Small intestine (tissue), 7 donors: ENCODE data around the gene GMIP. TPM values are rescaled to one million over a fixed set of nuclear protein-coding genes. Genes with fewer than 3 reads are reported as not detected.

Experiments used
- DNase-seq, 2 donors: peaks; one replicate each; pipeline versions ENCODE4 v3.0.0 to v3.0.0-alpha.2; 2013
- FAIRE-seq: peaks from 2 replicates; lab custom pipeline; 2012; peaks lifted over from hg19 to GRCh38; lab: Jason Lieb, UNC
- H3K27ac ChIP-seq, 3 donors: one replicate each; pipeline ENCODE4 v1.5.1; 2013; ENCODE audit warnings: low read length in 2 of 3, mild to moderate bottlenecking in 2 of 3, control low read depth in 1 of 3, inconsistent platforms in 1 of 3, low read depth in 1 of 3, moderate library complexity in 1 of 3
- H3K27me3 ChIP-seq, 3 donors: one replicate each; pipeline ENCODE4 v1.6.1; 2013; ENCODE audit warnings: low read length in 3 of 3, inconsistent platforms in 1 of 3; ENCODE audit not compliant: control insufficient read depth in 3 of 3, insufficient read depth in 3 of 3
- H3K36me3 ChIP-seq, 3 donors: one replicate each; pipeline ENCODE4 v1.6.1; 2013; ENCODE audit warnings: low read length in 3 of 3, inconsistent platforms in 1 of 3, low read depth in 1 of 3, mild to moderate bottlenecking in 1 of 3, moderate library complexity in 1 of 3; ENCODE audit not compliant: control insufficient read depth in 3 of 3, insufficient read depth in 2 of 3
- H3K4me1 ChIP-seq, 3 donors: one replicate each; pipeline ENCODE4 v1.6.1; 2013; ENCODE audit warnings: low read length in 2 of 3, inconsistent platforms in 1 of 3, low read depth in 1 of 3, mild to moderate bottlenecking in 1 of 3, moderate library complexity in 1 of 3; ENCODE audit not compliant: control insufficient read depth in 3 of 3, insufficient read depth in 2 of 3
- H3K4me3 ChIP-seq, 3 donors: one replicate each; pipeline ENCODE4 v1.5.1; 2013; ENCODE audit warnings: low read length in 3 of 3, control low read depth in 1 of 3, inconsistent platforms in 1 of 3, low read depth in 1 of 3, mild to moderate bottlenecking in 1 of 3, moderate library complexity in 1 of 3
- H3K9me3 ChIP-seq, 2 donors: one replicate each; pipeline ENCODE4 v1.6.1; 2013; ENCODE audit warnings: low read depth in 1 of 2, low read length in 1 of 2; ENCODE audit not compliant: control insufficient read depth in 2 of 2, insufficient read depth in 1 of 2
- WGBS, 3 donors: extraction: QIAGEN DNeasy Blood & Tissue Kit; methylation state at CpG; one replicate each; pipeline ENCODE4 v1.1.7; 2013; 5-methylcytosine and 5-hydroxymethylcytosine counted together
- polyA plus RNA-seq, 4 donors: library from polyadenylated mRNA; stranded (reverse) in 3 of 4; unstranded in 1 of 4; fragments of 200-250 nt in 3 of 4; fragments of 120-200 nt in 1 of 4; gene quantifications; one replicate each; pipeline versions ENCODE4 v1.2.1 to v1.2.3, GENCODE V29; 2013
- donor health status: healthy with polysubstance abuse.
- donor health status: control.
- donor health status: control.
- donor health status: Bipolar disorder and iron deficiency.
- donor health status: healthy.

GMIP gene
- polyA plus RNA-seq, 4 donors, result 8.3 to 15.1 (median 12.5) TPM

DNA sequence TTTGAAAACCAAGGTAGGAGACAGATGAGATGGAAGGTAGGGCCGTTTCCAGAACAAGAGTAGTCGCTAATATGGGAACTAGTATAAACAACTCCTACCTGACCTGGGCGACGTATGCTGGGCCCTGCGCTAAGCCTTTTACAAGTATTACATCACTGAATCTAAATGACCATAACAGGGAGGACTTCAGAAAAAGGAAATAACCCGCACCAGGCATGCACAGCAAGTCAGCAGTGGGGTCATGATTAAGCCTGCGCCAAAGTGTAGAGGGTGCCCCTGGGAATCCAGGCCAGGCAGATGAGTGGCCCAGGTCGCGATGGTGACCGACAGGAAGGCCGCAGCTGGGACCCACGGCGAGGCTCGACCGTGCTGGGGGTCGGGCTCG is 19.4 kb upstream of the GMIP start:
- no peak for FAIRE-seq

DNA sequence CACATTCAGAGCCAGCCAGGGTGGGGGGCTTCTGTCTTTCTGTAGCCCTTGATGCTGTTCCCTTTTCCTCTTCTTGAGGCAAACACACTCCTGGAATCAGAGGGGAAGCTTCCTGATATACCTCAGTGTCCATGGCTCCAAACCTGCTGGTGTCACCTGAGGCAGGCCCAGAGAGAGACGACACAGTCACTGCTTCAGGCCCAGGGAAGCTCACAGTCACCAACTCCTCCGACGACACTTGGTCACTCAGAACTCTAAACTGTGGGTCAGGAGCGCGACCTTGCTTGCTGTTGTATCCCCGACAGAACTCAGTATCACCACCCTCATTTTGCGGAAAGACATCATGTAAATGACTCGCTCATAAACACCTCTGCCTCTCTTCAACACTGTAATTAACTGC is 18.9 kb upstream of the GMIP start:
- H3K4me3 ChIP-seq, result peak overlapping the region in 2 of 3 donors; percentile 78 to 89
- H3K9me3 ChIP-seq, result no peaks in the 10 kb centered on the region
- H3K27me3 ChIP-seq, result no peaks in the 10 kb centered on the region
- DNase-seq (no peak), FAIRE-seq (no peak)
- WGBS, 3 donors, result 72 to 76% (median 72%) methylated on average over 8 of the region's 8 CpGs
- H3K27ac ChIP-seq, result peak overlapping the region in 1 of 3 donors; percentile 99
- H3K36me3 ChIP-seq, result peaks cover 4 to 38% (median 7%) of the 10 kb centered on the region in 3 donors
- H3K4me1 ChIP-seq, result peaks cover 7 to 8% (median 8%) of the 10 kb centered on the region in 3 donors

More for the DNA sequence above, 19.4 kb upstream of the GMIP start:
- Histone ChIP-seq H3K9me3 (no peaks in the 10 kb centered on the region), H3K27ac (peak overlapping the region; percentile 68 to 99 (median 79)), H3K36me3 (peaks cover 2 to 33% (median 7%) of the 10 kb centered on the region in 3 donors), H3K4me1 (peaks cover 7 to 8% (median 8%) of the 10 kb centered on the region in 3 donors), H3K27me3 (no peaks in the 10 kb centered on the region), H3K4me3 (peak overlapping the region; percentile 78 to 97 (median 89))
- 2 to 5% (median 3%) methylated on average over 17 of the region's 17 CpGs for WGBS, 3 donors
- peak in 1 of 2 donors; percentile 11 for DNase-seq

- DNase-seq (peak in 1 of 2 donors; percentile 24), FAIRE-seq (no peak)
- WGBS, 3 donors, result 74 to 79% (median 77%) methylated on average over 18 of the region's 18 CpGs
- Histone ChIP-seq H3K4me1 (peaks cover 7 to 8% (median 8%) of the 10 kb centered on the region in 3 donors), H3K27ac (peak overlapping the region in 1 of 3 donors; percentile 99), H3K36me3 (peaks cover 4 to 44% (median 7%) of the 10 kb centered on the region in 3 donors), H3K27me3 (no peaks in the 10 kb centered on the region), H3K4me3 (peak overlapping the region in 1 of 3 donors; percentile 8), H3K9me3 (no peaks in the 10 kb centered on the region)
Measured at GRCh38 chr19:19661675-19662251, 18.3 kb upstream of the GMIP start.

GRCh38 chr19:19661141-19661674 is 17.8 kb upstream of the GMIP start:
- FAIRE-seq, result no peak

GRCh38 chr19:19659646-19660245 is 16.3 kb upstream of the GMIP start:
- no peak overlapping the region for H3K4me3 ChIP-seq
- no peak for DNase-seq
- 82 to 89% (median 86%) methylated on average over 17 of the region's 17 CpGs for WGBS, 3 donors
- FAIRE-seq, result no peak
- peaks cover 7 to 8% (median 8%) of the 10 kb centered on the region in 3 donors for H3K4me1 ChIP-seq
- no peak overlapping the region for H3K27ac ChIP-seq
- peaks cover 14 to 64% (median 16%) of the 10 kb centered on the region in 3 donors for H3K36me3 ChIP-seq
- no peaks in the 10 kb centered on the region for H3K27me3 ChIP-seq
- H3K9me3 ChIP-seq, result no peaks in the 10 kb centered on the region

More at GRCh38 chr19:19661141-19661674, 17.8 kb upstream of the GMIP start:
- H3K27ac ChIP-seq, result peak overlapping the region in 1 of 3 donors; percentile 15
- H3K9me3 ChIP-seq, result no peaks in the 10 kb centered on the region
- 83 to 93% (median 89%) methylated on average over 10 of the region's 10 CpGs for WGBS, 3 donors
- no peaks in the 10 kb centered on the region for H3K27me3 ChIP-seq
- no peak for DNase-seq
- H3K4me3 ChIP-seq, result peak overlapping the region in 1 of 3 donors; percentile 8
- H3K36me3 ChIP-seq, result peaks cover 5 to 49% (median 7%) of the 10 kb centered on the region in 3 donors
- H3K4me1 ChIP-seq, result peaks cover 7 to 8% (median 8%) of the 10 kb centered on the region in 3 donors

- H3K9me3 ChIP-seq, result no peaks in the 10 kb centered on the region
- no peaks in the 10 kb centered on the region for H3K27me3 ChIP-seq
- DNase-seq (no peak), FAIRE-seq (no peak)
- peaks cover 24 to 87% (median 25%) of the 10 kb centered on the region in 3 donors for H3K36me3 ChIP-seq
- 79 to 89% (median 86%) methylated on average over 9 to 10 of the region's 10 CpGs for WGBS, 3 donors
- H3K27ac ChIP-seq, result no peak overlapping the region
- peaks cover 4 to 8% (median 5%) of the 10 kb centered on the region in 3 donors for H3K4me1 ChIP-seq
- H3K4me3 ChIP-seq, result no peak overlapping the region
Measured at GRCh38 chr19:19657397-19657783, 13.9 kb upstream of the GMIP start.

- Histone ChIP-seq H3K4me1 (peaks cover 0 to 5% (median 0%) of the 10 kb centered on the region in 3 donors), H3K9me3 (no peaks in the 10 kb centered on the region), H3K27me3 (no peaks in the 10 kb centered on the region), H3K27ac (no peak overlapping the region), H3K4me3 (no peak overlapping the region), H3K36me3 (peaks cover 26 to 89% (median 26%) of the 10 kb centered on the region in 3 donors)
- WGBS, 3 donors, result 95 to 96% (median 96%) methylated on average over 33 of the region's 33 CpGs
- DNase-seq, result no peak
- FAIRE-seq, result no peak
Measured at GRCh38 chr19:19656451-19657396, 13.3 kb upstream of the GMIP start.
